M059J (cell line): ENCODE results near the gene PAX5. TPM values are rescaled to one million over a fixed set of nuclear protein-coding genes. Genes with fewer than 3 reads are reported as not detected.
A peak's percentile ranks its signal among the peaks of the same experiment; 100 is the strongest.
"Not testable (repeated sequence)": the region's sequence is repeated elsewhere in the genome, so short reads cannot be mapped to it uniquely, and the experiment has no call there.

ENCODE experiments used
- DNase-seq: peaks from one replicate; pipeline ENCODE4 v3.0.0-alpha.2; 2012; ENCODE audit warnings: low read depth
- total RNA-seq: library from RNA; depleted of rRNA; stranded (reverse); fragments of >200 nt; shearing (Covaris generic); gene quantifications from 2 replicates; pipeline ENCODE4 v1.2.3, GENCODE V29; 2014

Gene PAX5
- total RNA-seq, 1 experiment from 2014 or later, result not detected

GRCh38 chr9:36881316-36881715 is 152.8 kb downstream of the PAX5 start:
- DNase-seq, result no peak

- DNase-seq, result no peak
Observed at GRCh38 chr9:36880075-36880474, 154.0 kb downstream of the PAX5 start.

- DNase-seq, result no peak
Observed at GRCh38 chr9:36878986-36879982, 154.8 kb downstream of the PAX5 start.

- no peak for DNase-seq
Observed at GRCh38 chr9:36877239-36877638, 156.8 kb downstream of the PAX5 start.

- DNase-seq, result no peak
Observed at GRCh38 chr9:36876056-36876455, 158.0 kb downstream of the PAX5 start.

- DNase-seq, result peak; percentile 47
Observed at GRCh38 chr9:36874921-36875320, 159.1 kb downstream of the PAX5 start.

- DNase-seq, result no peak
Observed at GRCh38 chr9:36874261-36874660, 159.8 kb downstream of the PAX5 start.

GRCh38 chr9:36873247-36873875 is 160.7 kb downstream of the PAX5 start:
- peak; percentile 61 for DNase-seq

GRCh38 chr9:36872641-36873040 is 161.4 kb downstream of the PAX5 start:
- no peak for DNase-seq

- DNase-seq, result no peak
Observed at GRCh38 chr9:36871606-36872005, 162.5 kb downstream of the PAX5 start.

GRCh38 chr9:36870960-36871359 is 163.1 kb downstream of the PAX5 start:
- no peak for DNase-seq

GRCh38 chr9:36869605-36870004 is 164.5 kb downstream of the PAX5 start:
- DNase-seq, result not testable (repeated sequence)

- DNase-seq, result no peak
Observed at GRCh38 chr9:36868586-36869282, 165.3 kb downstream of the PAX5 start.

- DNase-seq, result no peak
Observed at GRCh38 chr9:36867672-36868471, 166.2 kb downstream of the PAX5 start.

GRCh38 chr9:36867241-36867640 is 166.8 kb downstream of the PAX5 start:
- DNase-seq, result no peak

- DNase-seq, result peak; percentile 12
Observed at GRCh38 chr9:36866840-36867239, 167.2 kb downstream of the PAX5 start.

- DNase-seq, result no peak
Observed at GRCh38 chr9:36865731-36866635, 168.1 kb downstream of the PAX5 start.

GRCh38 chr9:36864491-36865410 is 169.3 kb downstream of the PAX5 start:
- no peak for DNase-seq
